Measurements from ENCODE around the gene KTN1.

Gene KTN1

GRCh38 chr14:55605793-55606192 is 25.8 kb downstream of the KTN1 start:
- no peak for DNase-seq (ENCODE audit: low spot score)

- DNase-seq (ENCODE audit: low spot score) = no peak
These were observed 27.4 kb downstream of the KTN1 start for GRCh38 chr14:55607386-55607785.

GRCh38 chr14:55609681-55610080 is 29.7 kb downstream of the KTN1 start:
- no peak for DNase-seq (ENCODE audit: low spot score)

- DNase-seq (ENCODE audit: low spot score) = no peak
These were observed 30.8 kb downstream of the KTN1 start for GRCh38 chr14:55610713-55611370.

- no peak for DNase-seq (ENCODE audit: low spot score)
These were observed 31.9 kb downstream of the KTN1 start for GRCh38 chr14:55611859-55612258.

GRCh38 chr14:55614304-55614703 is 34.3 kb downstream of the KTN1 start:
- no peak for DNase-seq (ENCODE audit: low spot score)

- no peak for DNase-seq (ENCODE audit: low spot score)
These were observed 40.3 kb downstream of the KTN1 start for GRCh38 chr14:55620277-55620676.

GRCh38 chr14:55620981-55621380 is 41.0 kb downstream of the KTN1 start:
- no peak for DNase-seq (ENCODE audit: low spot score)

GRCh38 chr14:55621391-55621790 is 41.4 kb downstream of the KTN1 start:
- no peak for DNase-seq (ENCODE audit: low spot score)

- no peak for DNase-seq (ENCODE audit: low spot score)
These were observed 44.9 kb downstream of the KTN1 start for GRCh38 chr14:55624913-55625312.

- DNase-seq (ENCODE audit: low spot score) = no peak
These were observed 45.5 kb downstream of the KTN1 start for GRCh38 chr14:55625481-55625880.

- DNase-seq (ENCODE audit: low spot score) = no peak
These were observed 46.1 kb downstream of the KTN1 start for GRCh38 chr14:55626131-55626530.

- no peak for DNase-seq (ENCODE audit: low spot score)
These were observed 48.4 kb downstream of the KTN1 start for GRCh38 chr14:55628426-55628825.

GRCh38 chr14:55638665-55639064 is 58.7 kb downstream of the KTN1 start:
- DNase-seq (ENCODE audit: low spot score) = no peak

- no peak for DNase-seq (ENCODE audit: low spot score)
These were observed 61.3 kb downstream of the KTN1 start for GRCh38 chr14:55641290-55641689.

- DNase-seq (ENCODE audit: low spot score) = no peak
These were observed 61.9 kb downstream of the KTN1 start for GRCh38 chr14:55641954-55642353.

- DNase-seq (ENCODE audit: low spot score) = no peak
These were observed 65.1 kb downstream of the KTN1 start for GRCh38 chr14:55645145-55645544.

GRCh38 chr14:55645845-55646832 is 66.1 kb downstream of the KTN1 start:
- no peak for DNase-seq (ENCODE audit: low spot score)

GRCh38 chr14:55650992-55651391 is 71.0 kb downstream of the KTN1 start:
- DNase-seq (ENCODE audit: low spot score) = no peak

GRCh38 chr14:55654243-55654642 is 74.2 kb downstream of the KTN1 start:
- no peak for DNase-seq (ENCODE audit: low spot score)

- DNase-seq (ENCODE audit: low spot score) = no peak
These were observed 81.0 kb downstream of the KTN1 start for GRCh38 chr14:55661029-55661428.

GRCh38 chr14:55662752-55663151 is 82.7 kb downstream of the KTN1 start:
- DNase-seq (ENCODE audit: low spot score) = no peak

GRCh38 chr14:55665067-55665675 is 85.2 kb downstream of the KTN1 start:
- no peak for DNase-seq (ENCODE audit: low spot score)
